Colonic mucosa (tissue), 4 donors: ENCODE data around the gene AFM. TPM values are rescaled to one million over a fixed set of nuclear protein-coding genes. Genes with fewer than 3 reads are reported as not detected.

Experiments
- DNase-seq: peaks from one replicate; pipeline ENCODE4 v3.0.0-alpha.2; 2020
- H3K27ac ChIP-seq: fragments of 200-600 bp; one replicate; pipeline ENCODE4 v1.8.0; 2021
- H3K27me3 ChIP-seq: fragments of 200-600 bp; one replicate; pipeline ENCODE4 v1.8.0; 2021
- H3K36me3 ChIP-seq: fragments of 200-600 bp; one replicate; pipeline ENCODE4 v1.8.0; 2021
- H3K4me1 ChIP-seq: fragments of 200-600 bp; one replicate; pipeline ENCODE4 v1.8.0; 2021; ENCODE audit warnings: mild to moderate bottlenecking
- H3K4me3 ChIP-seq: fragments of 200-600 bp; one replicate; pipeline ENCODE4 v1.8.0; 2021
- H3K9ac ChIP-seq, 2 donors: one replicate each; pipeline ENCODE4 v1.7.0; 2013; ENCODE audit warnings: control low read depth in 2 of 2, low read depth in 2 of 2, low read length in 2 of 2
- H3K9me3 ChIP-seq: fragments of 200-600 bp; one replicate; pipeline ENCODE4 v1.8.0; 2021
- CTCF ChIP-seq: fragments of 200-600 bp; IDR thresholded peaks from one replicate; pipeline ENCODE4 v1.8.0; 2022; ENCODE audit warnings: antibody characterized with exemption, mild to moderate bottlenecking
- intact Hi-C: fragments of 100-400 bp; cut with DNase I; formaldehyde crosslinking; loops from one replicate; pipeline ENCODE4 v1.14.1; 2022
- total RNA-seq, 2 donors: library from RNA; stranded (reverse); fragmentation: NEBNext Ultra II Directional in 1 of 2; extraction: Animal tissue kit (Norgen Biotek cat#: 25700) in 1 of 2; gene quantifications; one replicate each; pipeline ENCODE4 v1.2.1, GENCODE V29; 2021
- donor health status: healthy.
- donor health status: DM: no; HTN: no; CAD: no.
- donor health status: DM: no; HTN: no; CAD: no.

AFM gene
- total RNA-seq, 2 donors from 2014 or later = 0.27 TPM; not detected in 1

GRCh38 chr4:73470728-73471127 lies 10.8 kb upstream of the AFM start:
- no peaks in the 10 kb centered on the region for H3K9me3 ChIP-seq

GRCh38 chr4:73477176-73477575 lies 4.4 kb upstream of the AFM start:
- Histone ChIP-seq H3K27me3 (no peaks in the 10 kb centered on the region), H3K27ac (no peak overlapping the region), H3K9me3 (no peaks in the 10 kb centered on the region), H3K4me1 (no peaks in the 10 kb centered on the region), H3K9ac (no peak overlapping the region), H3K4me3 (no peak overlapping the region), H3K36me3 (no peaks in the 10 kb centered on the region)
- no peak for DNase-seq
- no peak for TF ChIP-seq CTCF
- intact Hi-C loops = no loop called here

More at GRCh38 chr4:73470728-73471127, 10.8 kb upstream of the AFM start:
- Histone ChIP-seq H3K27me3 (no peaks in the 10 kb centered on the region), H3K4me3 (no peak overlapping the region), H3K9ac (no peak overlapping the region), H3K27ac (no peak overlapping the region), H3K36me3 (no peaks in the 10 kb centered on the region), H3K4me1 (no peaks in the 10 kb centered on the region)
- no peak for TF ChIP-seq CTCF
- intact Hi-C loops = no loop called here
- DNase-seq = no peak

GRCh38 chr4:73479323-73479722 lies 2.2 kb upstream of the AFM start:
- no peaks in the 10 kb centered on the region for H3K9me3 ChIP-seq
- H3K4me1 ChIP-seq = no peaks in the 10 kb centered on the region
- intact Hi-C loops = no loop called here
- DNase-seq = no peak
- no peak overlapping the region for H3K4me3 ChIP-seq
- no peak for TF ChIP-seq CTCF
- H3K27ac ChIP-seq = no peak overlapping the region
- no peaks in the 10 kb centered on the region for H3K27me3 ChIP-seq
- H3K36me3 ChIP-seq = no peaks in the 10 kb centered on the region
- no peak overlapping the region for H3K9ac ChIP-seq

GRCh38 chr4:73485085-73485484 lies 3.5 kb downstream of the AFM start:
- intact Hi-C loops = no loop called here
- no peak overlapping the region for H3K27ac ChIP-seq
- DNase-seq = no peak

GRCh38 chr4:73485596-73485995 lies 4.1 kb downstream of the AFM start:
- Histone ChIP-seq H3K9ac (no peak overlapping the region), H3K27ac (no peak overlapping the region), H3K4me3 (no peak overlapping the region), H3K4me1 (no peaks in the 10 kb centered on the region), H3K36me3 (no peaks in the 10 kb centered on the region), H3K27me3 (no peaks in the 10 kb centered on the region), H3K9me3 (no peaks in the 10 kb centered on the region)
- no peak for DNase-seq
- TF ChIP-seq CTCF = no peak
- intact Hi-C loops = no loop called here

More at GRCh38 chr4:73485085-73485484, 3.5 kb downstream of the AFM start:
- no peak for TF ChIP-seq CTCF
- Histone ChIP-seq H3K9me3 (no peaks in the 10 kb centered on the region), H3K4me1 (no peaks in the 10 kb centered on the region), H3K4me3 (no peak overlapping the region), H3K36me3 (no peaks in the 10 kb centered on the region), H3K27me3 (no peaks in the 10 kb centered on the region), H3K9ac (no peak overlapping the region)

- intact Hi-C loops = no loop called here
- Histone ChIP-seq H3K4me1 (no peaks in the 10 kb centered on the region), H3K27ac (no peak overlapping the region), H3K9me3 (no peaks in the 10 kb centered on the region), H3K9ac (no peak overlapping the region), H3K27me3 (no peaks in the 10 kb centered on the region), H3K36me3 (no peaks in the 10 kb centered on the region), H3K4me3 (no peak overlapping the region)
- TF ChIP-seq CTCF = no peak
- DNase-seq = no peak
These were observed 5.0 kb downstream of the AFM start for GRCh38 chr4:73486497-73486896.
